GM12892 (cell line): ENCODE data around the gene GSTCD.

Experiments
- POLR2A ChIP-seq: IDR thresholded peaks from 2 replicates; pipeline ENCODE4 v1.6.1; 2011; ENCODE audit warnings: low read depth, low read length, control low read depth
- TAF1 ChIP-seq: IDR thresholded peaks from 2 replicates; pipeline ENCODE4 v1.6.1; 2011; ENCODE audit warnings: low read depth, mild to moderate bottlenecking, control low read depth, low read length, borderline replicate concordance

GRCh38 chr4:105671301-105671700 is 37.3 kb upstream of the GSTCD start:
- no peak for TF ChIP-seq POLR2A
- TF ChIP-seq TAF1 = no peak
